NB4 (cell line): ENCODE measurements around the gene ATXN1.

Experiments used
- CTCF ChIP-seq: IDR thresholded peaks from one replicate; pipeline ENCODE4 v1.5.1; 2012; ENCODE audit warnings: low read depth, low read length
- MYC ChIP-seq: IDR thresholded peaks from 2 replicates; pipeline ENCODE4 v1.6.1; 2011; ENCODE audit warnings: low read depth, low read length
- POLR2A ChIP-seq: IDR thresholded peaks from 2 replicates; pipeline ENCODE4 v1.6.1; 2011; ENCODE audit warnings: mild to moderate bottlenecking; ENCODE audit not compliant: insufficient read length; ENCODE audit errors: extremely low read depth

DNA sequence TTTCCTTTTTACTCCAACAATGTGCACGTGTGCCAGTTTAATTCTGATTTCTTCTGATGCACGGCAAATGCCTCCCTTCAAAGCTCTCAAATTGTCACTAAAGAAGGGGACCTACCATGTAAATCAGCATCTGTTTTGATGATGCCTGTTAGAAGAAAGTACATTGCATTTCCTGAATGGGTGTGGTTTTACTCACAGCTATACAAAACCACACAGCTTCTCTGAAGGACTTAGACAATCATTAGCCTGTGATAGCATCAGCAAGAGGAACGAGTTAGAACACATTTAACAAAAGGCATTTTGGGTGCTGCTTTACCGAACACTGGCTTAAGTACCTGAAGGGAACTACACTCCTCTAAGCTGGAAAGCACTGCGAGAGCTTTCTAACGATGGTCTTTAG lies 109.4 kb downstream of the ATXN1 start:
- no peak for TF ChIP-seq CTCF
- TF ChIP-seq MYC: no peak
- no peak for TF ChIP-seq POLR2A
